CD1c-positive myeloid dendritic cell (primary cell): ENCODE results near the gene NMU.
"Not testable (repeated sequence)": the region's sequence is repeated elsewhere in the genome, so short reads cannot be mapped to it uniquely, and the experiment has no call there.

Source experiments
- DNase-seq: peaks from one replicate; pipeline ENCODE4 v3.0.0-alpha.2; 2016; ENCODE audit errors: extremely low spot score

NMU gene

DNA sequence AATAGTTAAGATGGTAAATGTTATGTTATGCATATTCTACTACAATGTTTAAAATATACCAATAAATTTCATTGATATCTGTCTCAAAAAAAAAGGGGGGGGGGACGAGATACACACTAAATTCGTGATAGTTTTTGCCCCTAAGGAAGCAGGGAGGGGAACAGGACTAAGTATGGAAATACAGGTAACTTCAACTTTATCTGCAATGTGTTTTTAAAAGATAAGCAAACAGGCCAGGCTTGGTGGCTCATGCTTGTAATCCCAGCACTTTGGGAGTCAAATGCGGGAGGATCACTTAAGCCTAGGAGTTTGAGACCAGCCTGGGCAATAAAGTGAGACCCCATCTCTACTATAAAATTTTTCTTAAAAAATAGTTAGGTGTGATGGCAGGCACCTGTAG lies 76.0 kb downstream of the NMU start:
- no peak for DNase-seq

DNA sequence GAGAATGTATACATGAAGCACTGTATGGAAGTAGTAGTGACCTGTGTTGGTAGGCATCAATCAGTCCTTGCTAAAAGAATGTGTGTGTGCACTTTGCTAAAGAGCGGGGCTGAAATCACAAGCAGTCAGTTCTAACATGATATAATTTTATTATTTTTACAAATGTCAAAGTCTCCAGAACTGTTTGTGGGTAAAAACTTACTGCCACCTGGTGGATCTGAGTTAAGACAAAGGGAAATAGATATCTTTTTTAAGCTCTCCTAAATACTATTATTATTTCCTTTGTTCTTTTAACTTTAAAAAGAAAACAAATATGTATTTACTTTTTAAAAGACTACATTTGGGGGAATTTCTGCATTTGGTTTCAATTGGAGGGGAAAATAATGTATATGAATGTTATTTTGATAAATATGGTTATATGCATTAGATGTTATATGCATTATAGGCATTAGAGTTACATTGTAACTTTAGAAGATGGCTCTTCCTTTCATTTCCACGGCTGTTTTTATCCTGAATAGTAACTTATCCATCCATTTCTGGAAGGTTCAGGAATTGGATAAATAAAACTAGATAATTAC lies 81.6 kb downstream of the NMU start:
- DNase-seq, result peak; percentile 24

DNA sequence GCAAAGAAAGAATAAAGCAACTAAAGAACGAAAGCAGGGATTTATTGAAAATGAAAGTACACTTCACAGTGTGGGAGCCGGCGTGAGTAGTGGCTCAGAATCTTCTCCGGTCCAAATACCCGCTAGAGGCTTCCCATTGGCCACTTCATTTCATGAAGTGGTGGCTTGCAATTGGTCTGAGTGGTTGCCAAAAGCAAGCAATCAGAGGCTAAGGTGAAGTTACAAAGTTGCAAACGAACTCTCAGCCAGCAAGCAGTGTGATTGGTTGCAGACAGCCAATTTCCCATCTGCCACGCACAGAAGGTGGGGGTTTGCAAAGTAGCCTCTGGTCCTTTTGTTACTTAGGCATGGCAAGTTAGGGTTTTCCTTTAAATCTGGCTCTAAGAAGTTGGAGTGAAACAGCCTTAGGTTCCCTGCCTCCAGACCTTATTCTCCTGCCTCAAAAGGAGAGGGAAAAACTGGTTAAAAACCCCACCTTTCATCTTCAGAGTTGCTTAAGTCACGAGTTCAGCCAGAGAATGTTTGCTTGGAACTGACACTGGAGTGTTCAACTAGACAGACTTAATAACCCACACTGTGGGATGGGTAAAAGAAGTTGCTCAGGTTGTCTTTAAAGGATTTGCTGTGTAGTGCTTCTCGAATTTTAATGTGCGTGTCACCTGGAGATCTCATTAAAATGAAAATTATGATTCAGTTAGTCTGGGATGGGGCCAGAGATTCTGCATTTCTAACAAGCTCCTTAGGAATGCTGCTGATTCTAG lies 82.5 kb downstream of the NMU start:
- no peak for DNase-seq

GRCh38 chr4:55551964-55552363 lies 84.1 kb downstream of the NMU start:
- not testable (repeated sequence) for DNase-seq

DNA sequence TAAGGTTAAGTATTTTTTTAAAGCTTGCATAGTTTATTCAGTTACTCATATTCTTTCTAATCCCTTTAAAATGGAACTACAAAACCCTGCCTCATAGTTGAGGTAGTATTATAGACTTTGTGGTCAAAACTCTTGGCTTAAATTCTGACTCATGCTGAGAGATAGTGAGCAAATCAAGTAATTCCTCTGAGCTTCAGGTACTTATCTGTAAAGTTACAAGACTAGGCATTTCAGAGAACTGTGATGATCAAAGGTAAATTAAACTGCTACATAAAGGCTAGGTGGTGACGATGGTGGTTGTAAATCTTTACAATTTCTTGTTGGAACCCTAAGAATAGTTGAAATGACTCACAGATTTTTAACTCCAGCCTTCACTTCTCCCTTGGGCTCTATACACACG lies 86.2 kb downstream of the NMU start:
- no peak for DNase-seq

DNA sequence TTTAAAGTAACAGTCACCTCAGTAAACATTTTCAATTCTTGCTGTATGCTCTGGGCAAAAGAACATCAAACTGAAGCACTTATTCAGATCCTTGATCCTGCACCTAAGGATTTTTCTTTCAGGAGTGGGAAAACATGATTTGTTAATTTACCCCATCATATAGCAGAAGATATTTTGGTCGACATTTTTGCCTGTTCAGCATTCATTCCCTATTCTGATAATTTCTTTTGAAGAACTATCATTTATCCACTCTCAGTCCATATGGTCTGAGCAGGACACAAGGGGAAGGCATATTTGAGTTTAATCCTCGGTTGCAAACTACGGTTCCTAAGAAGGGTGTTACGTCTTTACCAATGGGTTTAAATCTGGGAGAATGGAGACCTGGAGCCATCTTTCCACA lies 88.2 kb downstream of the NMU start:
- DNase-seq, result no peak

- no peak for DNase-seq
Measured at GRCh38 chr4:55547466-55547770, 88.7 kb downstream of the NMU start.

DNA sequence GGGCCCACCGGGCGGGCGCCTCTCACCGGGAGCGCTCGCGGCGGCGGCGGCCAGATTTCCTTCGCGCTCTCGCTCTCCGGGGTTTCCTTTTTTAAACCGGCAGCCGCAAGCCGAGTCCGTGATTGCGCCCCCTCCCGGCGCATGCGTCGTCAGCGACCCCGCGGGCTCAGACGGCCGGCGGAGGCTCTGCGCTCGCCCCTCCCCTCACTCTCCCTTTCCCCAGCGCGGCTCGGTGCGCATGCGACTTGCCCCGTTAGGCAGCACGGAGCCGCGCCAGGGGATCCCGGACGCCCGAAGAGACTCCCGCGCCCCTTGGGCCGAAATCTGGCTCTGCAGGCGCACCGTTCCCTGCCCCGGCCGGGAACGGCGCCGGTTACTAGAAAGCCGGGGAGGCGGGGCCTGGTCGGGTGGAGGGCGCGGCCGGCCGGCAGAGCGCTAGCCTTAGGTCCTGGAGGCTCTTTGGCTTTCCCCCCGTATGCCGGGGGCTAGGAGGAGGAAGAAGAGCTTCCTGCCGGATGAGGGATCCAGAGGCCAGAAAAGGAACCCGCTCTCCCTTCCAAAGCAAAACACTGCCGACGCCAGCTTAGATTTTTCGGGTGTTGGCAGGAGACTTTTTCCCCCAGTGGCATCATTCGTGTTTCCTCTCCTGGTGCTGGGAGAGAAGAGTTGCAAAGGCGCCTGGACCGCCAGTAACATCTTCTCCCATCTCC lies 89.2 kb downstream of the NMU start, which contains the start of gene CLOCK:
TSS of gene CLOCK (minus strand) at position 154 of the 710 bp plus-strand sequence. CDS start 64,124 bp downstream, outside the sequence.
- peak; percentile 91 for DNase-seq

DNA sequence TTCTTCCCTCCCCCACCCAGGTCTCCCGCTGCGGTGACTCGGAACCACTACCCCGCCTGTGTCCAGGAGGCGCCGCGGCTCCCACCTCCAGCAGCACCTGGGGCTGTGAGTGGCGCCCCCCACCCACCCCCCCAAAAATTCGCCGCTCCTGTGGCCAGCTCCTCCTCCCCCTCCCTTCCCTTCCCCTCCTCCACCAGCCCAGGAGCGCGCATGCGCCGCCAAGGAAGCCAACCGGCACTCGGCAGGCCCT lies 89.7 kb downstream of the NMU start:
- no peak for DNase-seq

- DNase-seq, result peak; percentile 84
Measured at GRCh38 chr4:55545641-55546505, 90.2 kb downstream of the NMU start.
